HG03095 (cell line): ENCODE results near the gene TEAD3.

Experiments used
- ATAC-seq: cut with Tn5 transposase; IDR thresholded peaks from one replicate; pipeline ENCODE4 v1.9.1; 2021; ENCODE audit warnings: moderate library complexity; ENCODE audit not compliant: unreplicated experiment

Gene TEAD3

GRCh38 chr6:35427435-35427834 is 69.4 kb downstream of the TEAD3 start:
- ATAC-seq = no peak

GRCh38 chr6:35426074-35426473 is 70.8 kb downstream of the TEAD3 start:
- ATAC-seq = no peak

- ATAC-seq = no peak
These were observed 71.6 kb downstream of the TEAD3 start for GRCh38 chr6:35425284-35425683.
